GM18499 (cell line): Measurements from ENCODE around the gene AP1AR.
"Not testable (repeated sequence)": the region's sequence is repeated elsewhere in the genome, so short reads cannot be mapped to it uniquely, and the experiment has no call there.

Experiments
- ATAC-seq: cut with Tn5 transposase; IDR thresholded peaks from one replicate; pipeline ENCODE4 v1.9.1; 2021; ENCODE audit warnings: moderate number of reproducible peaks; ENCODE audit not compliant: insufficient read depth, unreplicated experiment

The AP1AR gene

GRCh38 chr4:112305477-112305876 lies 73.9 kb downstream of the AP1AR start:
- not testable (repeated sequence) for ATAC-seq

- not testable (repeated sequence) for ATAC-seq
Observed at GRCh38 chr4:112309263-112309791, 77.7 kb downstream of the AP1AR start.

- no peak for ATAC-seq
Observed at GRCh38 chr4:112311516-112311915, 79.9 kb downstream of the AP1AR start.

- ATAC-seq = peak; percentile 96
Observed at GRCh38 chr4:112312610-112313239, 81.1 kb downstream of the AP1AR start.

GRCh38 chr4:112315446-112315845 lies 83.9 kb downstream of the AP1AR start:
- no peak for ATAC-seq

GRCh38 chr4:112316360-112316759 lies 84.8 kb downstream of the AP1AR start:
- ATAC-seq = no peak

GRCh38 chr4:112318239-112319142 lies 86.9 kb downstream of the AP1AR start:
- peak; percentile 98 for ATAC-seq
